Ovary (tissue), 9 donors: ENCODE results near the gene MGAT5. TPM values are rescaled to one million over a fixed set of nuclear protein-coding genes. Genes with fewer than 3 reads are reported as not detected.

ENCODE experiments used
- DNase-seq, 5 donors: peaks; one replicate each; pipeline ENCODE4 v3.0.0-alpha.2; 2019 to 2020
- H3K27ac ChIP-seq, 2 donors: fragments of 200-600 bp; one replicate each; pipeline versions ENCODE4 v1.5.1 to v1.8.0; 2019 to 2022
- H3K27me3 ChIP-seq: fragments of 200-600 bp; one replicate; pipeline ENCODE4 v1.8.0; 2022
- H3K36me3 ChIP-seq: fragments of 200-600 bp; sonication (generic); one replicate; pipeline ENCODE4 v1.5.1; 2019
- H3K4me1 ChIP-seq: one replicate; pipeline ENCODE4 v1.8.1; 2013; ENCODE audit warnings: mild to moderate bottlenecking, moderate library complexity; ENCODE audit not compliant: insufficient read depth
- H3K4me3 ChIP-seq: fragments of 200-600 bp; sonication (generic); one replicate; pipeline ENCODE4 v1.5.1; 2017
- H3K9me3 ChIP-seq, 2 donors: fragments of 200-600 bp in 1 of 2; sonication (generic) in 1 of 2; one replicate each; pipeline versions ENCODE4 v1.5.1 to v1.8.1; 2013 to 2019; ENCODE audit warnings: mild to moderate bottlenecking in 1 of 2, moderate library complexity in 1 of 2
- CTCF ChIP-seq, 3 donors: fragments of 450-650 bp in 2 of 3; fragments of 200-600 bp in 1 of 3; IDR thresholded peaks; one replicate each; pipeline versions ENCODE4 v1.5.1 to v1.8.0; 2016 to 2022; ENCODE audit warnings: antibody characterized with exemption in 3 of 3, mild to moderate bottlenecking in 1 of 3
- EP300 ChIP-seq: sonication (generic); formaldehyde crosslinking; IDR thresholded peaks from one replicate; pipeline ENCODE4 v1.6.1; 2017; ENCODE audit warnings: antibody characterized with exemption
- POLR2A ChIP-seq: fragments of 450-650 bp; IDR thresholded peaks from one replicate; pipeline ENCODE4 v1.6.1; 2017; ENCODE audit warnings: antibody characterized with exemption, mild to moderate bottlenecking, moderate library complexity
- WGBS, 3 donors: extraction: QIAGEN DNeasy Blood & Tissue Kit in 1 of 3; methylation state at CpG; one replicate each; pipeline versions ENCODE4 v1.1.5 to v1.1.7; 2013 to 2017; 5-methylcytosine and 5-hydroxymethylcytosine counted together
- intact Hi-C, 4 donors: fragments of 100-400 bp; cut with DNase I; formaldehyde crosslinking; loops; one replicate each; pipeline versions ENCODE4 v1.11.0 to v1.15.1; 2022 to 2023
- polyA plus RNA-seq, 2 donors: library from polyadenylated mRNA; stranded (reverse); fragments of 200-250 nt in 1 of 2; fragments of 350-450 nt in 1 of 2; fragmentation: Illumina TruSeq in 1 of 2; extraction: RNeasy Lipid Tissue Mini Kit (QIAGEN cat#74804) in 1 of 2; gene quantifications; one replicate each; pipeline ENCODE4 v1.2.3, GENCODE V29; 2013 to 2014
- total RNA-seq, 7 donors: library from RNA; depleted of rRNA in 2 of 7; stranded (reverse); fragments of >200 nt in 2 of 7; fragmentation: NEBNext Ultra II Directional in 3 of 7; extraction: Animal tissue kit (Norgen Biotek cat#: 25700) in 3 of 7; gene quantifications; one replicate each; pipeline versions ENCODE4 v1.1.0 to v1.2.4, GENCODE V29; 2016 to 2023
- donor health status: DM: no; HTN: no; CAD: no; lungs with moderate emphysema.
- donor health status: DM: no; HTN: no; CAD: no.
- donor health status: Bipolar disorder and iron deficiency.
- donor health status: DM: yes; HTN: yes; CAD: no.
- donor health status: DM: no; HTN: no; CAD: no.
- donor health status: DM: yes; HTN: yes; CAD: no.

Gene MGAT5
- total and polyA plus RNA-seq, 9 donors, result 11.3 to 61.2 (median 32.4) TPM

GRCh38 chr2:134233728-134234136, 20.1 kb upstream of the MGAT5 start:
- H3K4me3 ChIP-seq, result no peak overlapping the region
- no peaks in the 10 kb centered on the region for H3K9me3 ChIP-seq
- no peaks in the 10 kb centered on the region for H3K36me3 ChIP-seq
- peaks cover 2% of the 10 kb centered on the region for H3K4me1 ChIP-seq
- 88 to 96% (median 92%) methylated on average over 2 of the region's 2 CpGs for WGBS, 3 donors
- H3K27ac ChIP-seq, result no peak overlapping the region
- intact Hi-C loops, result no loop called here
- no peaks in the 10 kb centered on the region for H3K27me3 ChIP-seq
- TF ChIP-seq CTCF (IDR thresholded peaks at IDR 0.05), result no peak
- TF ChIP-seq EP300, result no peak
- TF ChIP-seq POLR2A, result no peak
- DNase-seq, result no peak

- H3K4me1 ChIP-seq, result peaks cover 2% of the 10 kb centered on the region
- TF ChIP-seq CTCF (IDR thresholded peaks at IDR 0.05), result no peak
- TF ChIP-seq POLR2A, result no peak
- no peak for TF ChIP-seq EP300
- no peak overlapping the region for H3K4me3 ChIP-seq
- no peaks in the 10 kb centered on the region for H3K27me3 ChIP-seq
- H3K9me3 ChIP-seq, result no peaks in the 10 kb centered on the region
- 75 to 88% (median 85%) methylated on average over 1 of the region's 1 CpG for WGBS, 3 donors
- intact Hi-C loops, result no loop called here
- H3K36me3 ChIP-seq, result no peaks in the 10 kb centered on the region
- no peak overlapping the region for H3K27ac ChIP-seq
- no peak for DNase-seq
Measured at GRCh38 chr2:134234535-134234934, 19.3 kb upstream of the MGAT5 start.

DNA sequence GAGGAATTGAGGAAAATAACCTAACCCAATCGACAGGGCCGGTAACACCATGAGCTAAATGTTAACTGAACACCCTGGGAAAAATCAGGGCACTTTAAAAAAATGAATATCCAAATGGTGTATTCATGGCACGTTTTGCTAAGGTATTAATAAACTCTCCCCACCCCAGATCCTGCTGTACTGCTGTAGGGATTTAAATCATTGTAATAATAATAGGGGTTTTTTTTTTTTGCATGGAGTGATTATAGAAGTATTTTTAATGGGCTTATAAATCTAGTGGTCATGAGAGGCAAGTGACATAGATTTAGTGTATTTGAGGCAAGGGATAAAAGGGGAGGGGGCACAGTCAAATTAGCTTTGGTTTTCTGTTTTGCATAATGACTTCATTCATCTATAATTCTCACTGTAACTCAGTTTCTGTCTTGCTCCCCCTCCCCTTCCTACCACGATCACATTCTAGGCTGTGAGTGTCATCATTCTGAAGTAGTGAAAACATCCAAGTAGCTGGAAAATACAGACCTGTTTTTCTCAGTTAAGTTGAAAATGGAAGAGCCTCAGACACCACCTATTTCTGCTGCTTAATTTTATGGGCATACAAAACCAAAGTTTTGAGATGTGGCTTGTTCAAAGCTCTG, 18.2 kb upstream of the MGAT5 start:
- H3K9me3 ChIP-seq, result no peaks in the 10 kb centered on the region
- H3K4me3 ChIP-seq, result no peak overlapping the region
- no peaks in the 10 kb centered on the region for H3K36me3 ChIP-seq
- H3K27me3 ChIP-seq, result no peaks in the 10 kb centered on the region
- DNase-seq, result no peak
- H3K4me1 ChIP-seq, result peaks cover 2% of the 10 kb centered on the region
- TF ChIP-seq CTCF (IDR thresholded peaks at IDR 0.05) (no peak), POLR2A (no peak), EP300 (no peak)
- intact Hi-C loops, result no loop called here
- WGBS, 3 donors, result 78 to 82% (median 81%) methylated on average over 4 of the region's 4 CpGs
- H3K27ac ChIP-seq, result no peak overlapping the region

- Histone ChIP-seq H3K27me3 (no peaks in the 10 kb centered on the region), H3K27ac (no peak overlapping the region), H3K36me3 (no peaks in the 10 kb centered on the region), H3K4me1 (peaks cover 2% of the 10 kb centered on the region), H3K4me3 (no peak overlapping the region), H3K9me3 (no peaks in the 10 kb centered on the region)
- WGBS, 3 donors, result 56 to 66% (median 58%) methylated on average over 3 of the region's 3 CpGs
- no peak for DNase-seq
- intact Hi-C loops, result no loop called here
- no peak for TF ChIP-seq CTCF (IDR thresholded peaks at IDR 0.05)
- no peak for TF ChIP-seq POLR2A
- no peak for TF ChIP-seq EP300
Measured at GRCh38 chr2:134238371-134238770, 15.5 kb upstream of the MGAT5 start.
